HG03457 (cell line): ENCODE data around the gene PPP1R37.

Source experiments
- ATAC-seq: cut with Tn5 transposase; IDR thresholded peaks from one replicate; pipeline ENCODE4 v1.9.1; 2021; ENCODE audit warnings: moderate number of reproducible peaks; ENCODE audit not compliant: unreplicated experiment

Gene PPP1R37

GRCh38 chr19:45135176-45135885 is 42.4 kb downstream of the PPP1R37 start:
- ATAC-seq: no peak

- ATAC-seq: no peak
Measured at GRCh38 chr19:45136507-45137178, 43.7 kb downstream of the PPP1R37 start.

DNA sequence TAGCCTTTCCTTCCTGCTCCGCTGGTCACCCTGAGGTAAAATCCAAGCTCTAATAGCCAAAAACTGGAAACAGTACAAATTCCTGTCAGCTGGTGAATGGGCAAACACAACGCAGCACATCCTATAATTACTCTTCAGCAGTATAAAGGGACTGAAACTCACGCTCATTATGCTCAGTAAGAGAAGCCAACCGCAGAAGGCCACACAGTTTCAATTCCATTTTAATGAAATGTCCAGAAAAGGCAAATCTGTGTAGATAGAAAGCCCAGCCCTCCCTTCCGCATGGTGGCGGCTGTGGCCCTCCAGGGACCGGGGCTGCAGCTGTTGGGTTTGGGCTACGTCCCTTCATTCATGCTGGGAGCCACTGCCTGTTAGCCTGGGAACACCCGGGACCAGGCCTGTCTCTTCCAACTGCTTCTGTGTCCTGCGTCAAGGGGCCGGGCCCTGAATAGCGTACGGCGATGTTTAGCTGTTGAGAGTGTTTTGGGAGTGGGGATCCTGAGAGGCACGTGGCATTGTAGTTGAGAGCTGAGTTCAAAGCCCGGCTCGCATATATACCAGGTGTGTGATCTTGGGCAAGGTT is 44.3 kb downstream of the PPP1R37 start:
- ATAC-seq: no peak

GRCh38 chr19:45138303-45138751 is 45.3 kb downstream of the PPP1R37 start:
- no peak for ATAC-seq

- ATAC-seq: no peak
Measured at GRCh38 chr19:45139286-45140143, 46.5 kb downstream of the PPP1R37 start.

GRCh38 chr19:45140144-45140503 is 47.1 kb downstream of the PPP1R37 start:
- ATAC-seq: no peak

DNA sequence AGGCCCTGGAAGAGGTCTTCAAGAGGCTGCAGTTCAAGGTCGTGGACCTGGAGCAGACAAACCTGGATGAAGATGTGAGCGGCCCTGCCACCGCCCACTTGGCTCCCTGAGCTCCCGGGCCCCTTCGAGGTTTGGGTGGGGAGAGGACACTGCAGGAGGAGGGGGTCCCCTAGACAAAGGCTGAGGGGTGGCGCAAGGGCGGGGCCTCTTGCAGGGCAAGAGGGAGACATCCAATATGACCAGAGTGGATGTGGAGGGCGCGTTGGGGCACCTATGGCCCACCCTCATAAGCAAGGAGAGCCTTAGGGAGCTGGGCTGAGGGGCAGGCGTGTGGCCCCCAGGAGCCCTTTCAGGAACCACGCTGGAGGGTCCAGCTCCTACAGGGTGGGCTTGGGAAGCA is 47.6 kb downstream of the PPP1R37 start:
- ATAC-seq: no peak

- ATAC-seq: no peak
Measured at GRCh38 chr19:45141203-45141900, 48.4 kb downstream of the PPP1R37 start.

GRCh38 chr19:45142016-45142725 is 49.2 kb downstream of the PPP1R37 start:
- no peak for ATAC-seq

DNA sequence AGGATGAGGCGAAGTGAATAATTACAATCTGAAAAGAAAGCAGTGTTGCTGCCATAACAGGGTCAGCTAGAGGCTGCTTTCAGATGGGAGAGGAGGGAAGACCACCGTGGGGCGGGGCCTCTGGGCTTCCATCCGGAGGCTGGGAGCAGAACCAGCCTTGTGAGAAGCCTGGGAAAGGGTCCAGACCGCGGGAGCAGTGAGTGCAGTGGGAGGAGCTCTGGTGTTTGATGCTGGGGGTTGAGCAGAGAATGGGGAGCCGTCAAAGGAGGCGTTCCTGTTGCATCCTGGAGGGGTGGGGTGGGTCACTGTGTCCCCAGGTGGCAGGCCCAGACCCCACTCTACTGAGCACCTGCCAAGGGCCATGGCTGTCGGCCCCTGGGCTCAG is 49.7 kb downstream of the PPP1R37 start:
- no peak for ATAC-seq

GRCh38 chr19:45144431-45145269 is 51.7 kb downstream of the PPP1R37 start:
- no peak for ATAC-seq

DNA sequence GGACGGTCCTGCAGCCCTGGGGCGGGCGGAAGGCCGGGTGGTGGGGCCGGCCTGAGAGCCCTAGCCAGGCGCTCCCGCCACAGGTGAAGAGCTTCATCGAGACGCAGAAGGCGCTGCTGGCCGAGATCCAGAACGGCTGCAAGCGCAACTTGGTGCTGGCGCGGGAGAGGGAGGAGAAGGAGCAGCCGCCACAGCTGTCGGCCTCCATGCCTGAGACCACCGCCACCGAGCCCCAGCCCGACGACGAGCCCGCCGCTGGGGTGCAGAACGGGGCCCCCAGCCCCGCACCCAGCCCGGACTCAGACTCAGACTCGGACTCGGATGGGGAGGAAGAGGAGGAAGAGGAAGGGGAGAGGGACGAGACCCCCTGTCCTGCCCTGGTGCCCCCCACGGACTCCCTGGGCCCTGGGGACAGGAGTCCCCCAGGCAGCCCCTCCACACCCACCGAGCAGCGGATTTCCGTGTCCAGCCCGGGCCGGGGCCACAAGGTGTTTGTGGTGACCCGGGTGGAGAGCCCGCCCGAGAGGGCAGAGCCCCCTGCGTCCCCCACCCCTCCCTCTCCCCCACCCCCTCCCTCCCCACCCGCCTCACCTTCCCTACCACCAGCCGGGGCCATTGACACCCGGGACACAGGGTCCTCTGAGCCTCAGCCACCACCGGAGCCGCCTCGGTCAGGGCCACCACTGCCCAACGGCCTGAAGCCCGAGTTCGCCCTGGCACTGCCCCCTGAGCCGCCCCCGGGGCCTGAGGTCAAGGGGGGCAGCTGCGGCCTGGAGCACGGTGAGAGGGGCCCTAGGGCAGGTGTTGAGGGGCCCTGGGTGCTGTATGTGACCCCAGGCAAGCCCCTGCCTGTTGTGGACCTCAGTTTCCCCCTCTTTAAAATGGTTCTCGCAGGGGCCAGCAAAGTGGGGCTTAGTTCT is 52.6 kb downstream of the PPP1R37 start:
- ATAC-seq: no peak

- no peak for ATAC-seq
Measured at GRCh38 chr19:45146251-45146650, 53.3 kb downstream of the PPP1R37 start.

GRCh38 chr19:45146741-45147205 is 53.8 kb downstream of the PPP1R37 start:
- ATAC-seq: no peak

DNA sequence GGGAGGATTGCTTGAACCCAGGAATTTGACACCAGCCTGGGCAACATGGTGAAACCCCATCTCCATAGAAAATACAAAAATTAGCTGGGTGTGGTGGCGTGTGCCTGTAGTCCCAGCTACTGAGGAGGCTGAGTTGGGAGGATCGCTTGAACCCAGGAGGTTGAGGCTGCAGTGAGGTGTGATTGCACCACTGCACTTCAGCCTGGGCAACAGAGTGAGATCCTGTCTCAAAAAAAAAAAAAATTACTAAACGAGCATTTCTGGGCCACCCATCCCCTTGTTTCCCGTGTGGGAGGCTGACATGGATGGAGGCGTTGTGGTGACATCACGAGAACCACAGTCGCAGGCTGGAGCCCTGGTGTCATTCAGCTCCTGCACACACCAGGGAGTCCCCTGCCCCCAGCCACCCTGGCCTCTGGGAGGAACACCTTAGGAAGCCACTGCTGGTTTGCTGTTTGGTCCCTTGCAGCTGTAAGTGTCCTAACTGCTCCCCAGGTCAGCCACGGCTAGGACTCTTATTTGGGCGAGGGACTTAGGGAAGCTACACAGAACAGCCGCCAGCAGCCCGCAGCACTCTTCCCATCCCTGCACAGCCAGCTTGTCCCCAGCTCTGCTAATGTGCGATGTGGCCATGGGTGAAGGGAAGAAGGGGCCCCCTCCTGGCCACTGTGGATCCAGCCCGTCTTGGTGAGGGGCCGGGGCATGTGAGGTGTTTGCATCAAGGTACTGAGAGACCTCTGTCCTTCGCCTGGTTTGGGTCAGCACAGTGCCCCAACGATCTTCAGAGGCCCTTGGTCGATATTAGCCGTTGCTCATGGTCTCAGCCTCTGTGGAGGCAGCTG is 55.1 kb downstream of the PPP1R37 start:
- ATAC-seq: no peak

- ATAC-seq: no peak
Measured at GRCh38 chr19:45149129-45149528, 56.1 kb downstream of the PPP1R37 start.

DNA sequence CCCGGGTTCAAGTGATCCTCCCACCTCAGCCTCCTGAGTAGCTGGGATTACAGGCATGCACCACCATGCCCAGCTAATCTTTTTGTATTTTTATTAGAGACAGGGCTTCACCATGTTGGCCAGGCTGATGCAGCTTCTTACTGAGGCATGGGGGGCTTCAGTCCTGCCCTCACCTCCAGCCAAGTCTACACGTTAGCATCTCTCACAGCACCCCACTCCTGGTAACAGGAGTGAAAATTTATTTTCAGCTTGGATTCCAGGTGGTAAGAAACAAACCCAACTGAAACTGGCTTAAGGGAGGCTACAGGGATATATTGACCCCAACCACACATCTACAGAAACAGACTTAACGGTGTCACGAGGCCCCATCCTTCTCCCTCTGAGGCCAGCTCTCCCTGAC is 57.2 kb downstream of the PPP1R37 start:
- no peak for ATAC-seq
